Natural killer cell (primary cell): ENCODE data around the gene TMEM181. TPM values are rescaled to one million over a fixed set of nuclear protein-coding genes. Genes with fewer than 3 reads are reported as not detected.
A peak's percentile ranks its signal among the peaks of the same experiment; 100 is the strongest.

Experiments
- ATAC-seq, 3 donors: fragments of 150-1000 bp in 2 of 3; fragments of 200-7000 bp in 1 of 3; cut with Tn5 transposase; 1 replicate in 1 of 3; 2 replicates in 2 of 3; pipeline ENCODE4 v1.10.0; 2021; ENCODE audit warnings: mild to moderate bottlenecking in 2 of 3, moderate library complexity in 2 of 3
- DNase-seq, 2 donors: peaks; one replicate each; pipeline versions ENCODE4 v3.0.0 to v3.0.0-alpha.2; 2013 to 2021; ENCODE audit warnings: mixed read lengths in 1 of 2
- H3K27ac ChIP-seq: one replicate; pipeline ENCODE4 v1.5.1; 2013; ENCODE audit warnings: mild to moderate bottlenecking, low read length
- H3K27me3 ChIP-seq: one replicate; pipeline ENCODE4 v1.6.1; 2013; ENCODE audit warnings: low read length; ENCODE audit not compliant: control insufficient read depth, insufficient read depth
- H3K36me3 ChIP-seq: one replicate; pipeline ENCODE4 v1.6.1; 2013; ENCODE audit warnings: low read length; ENCODE audit not compliant: control insufficient read depth, insufficient read depth
- H3K4me1 ChIP-seq: one replicate; pipeline ENCODE4 v1.6.1; 2013; ENCODE audit warnings: low read length; ENCODE audit not compliant: control insufficient read depth, insufficient read depth
- H3K4me3 ChIP-seq: one replicate; pipeline ENCODE4 v1.5.1; 2013; ENCODE audit warnings: low read length
- H3K9me3 ChIP-seq: one replicate; pipeline ENCODE4 v1.6.1; 2013; ENCODE audit warnings: low read length; ENCODE audit not compliant: control insufficient read depth, insufficient read depth
- H3K27ac Mint-ChIP-seq, 2 donors: one replicate each; pipeline ENCODE4 v1.8.0; 2022; ENCODE audit warnings: mild to moderate bottlenecking in 2 of 2, mixed read lengths in 2 of 2, moderate library complexity in 1 of 2
- H3K27me3 Mint-ChIP-seq, 2 donors: one replicate each; pipeline ENCODE4 v1.8.0; 2022; ENCODE audit warnings: low read depth in 2 of 2, mixed read lengths in 2 of 2
- H3K36me3 Mint-ChIP-seq: one replicate; pipeline ENCODE4 v1.8.0; 2022; ENCODE audit warnings: mixed read lengths
- H3K4me1 Mint-ChIP-seq, 2 donors: one replicate each; pipeline ENCODE4 v1.8.0; 2022; ENCODE audit warnings: mixed read lengths in 2 of 2
- H3K4me3 Mint-ChIP-seq: one replicate; pipeline ENCODE4 v1.8.0; 2022; ENCODE audit warnings: mild to moderate bottlenecking, moderate library complexity, mixed read lengths
- H3K9me3 Mint-ChIP-seq, 2 donors: one replicate each; pipeline ENCODE4 v1.8.0; 2022; ENCODE audit warnings: mixed read lengths in 2 of 2
- WGBS: methylation state at CpG from one replicate; pipeline ENCODE4 v1.1.7; 2013; ENCODE audit warnings: missing lambda C conversion rate; ENCODE audit not compliant: insufficient coverage; 5-methylcytosine and 5-hydroxymethylcytosine counted together
- intact Hi-C: fragments of 100-400 bp; cut with micrococcal nuclease; formaldehyde crosslinking; loops from one replicate; pipeline ENCODE4 v1.14.2; 2022
- total RNA-seq, 4 donors: library from RNA; stranded (reverse); fragments of 120-200 nt in 1 of 4; gene quantifications; one replicate each; pipeline versions ENCODE4 v1.2.3 to v1.2.4, GENCODE V29; 2013 to 2022
- TF ChIP-seq, protein P1 (sequence below): fragments of 200-600 bp; IDR thresholded peaks from one replicate; pipeline ENCODE4 v1.8.0; 2022; ENCODE audit warnings: antibody characterized with exemption

The TMEM181 gene
- total RNA-seq, 3 donors from 2014 or later (not counting 1 experiment from before 2014, with no cell fraction given), result 44.8 to 60.9 (median 45.0) TPM

GRCh38 chr6:158665332-158665731 is 105.4 kb downstream of the TMEM181 start:
- H3K9me3 Mint-ChIP-seq, result no peaks in the 10 kb centered on the region
- peaks cover 23 to 24% of the 10 kb centered on the region in 2 donors for H3K4me1 Mint-ChIP-seq
- Histone ChIP-seq H3K9me3 (no peaks in the 10 kb centered on the region), H3K4me3 (no peak overlapping the region), H3K27ac (no peak overlapping the region), H3K36me3 (peaks cover 71% of the 10 kb centered on the region), H3K4me1 (peaks cover 31% of the 10 kb centered on the region), H3K27me3 (no peaks in the 10 kb centered on the region)
- TF ChIP-seq, protein P1, sequence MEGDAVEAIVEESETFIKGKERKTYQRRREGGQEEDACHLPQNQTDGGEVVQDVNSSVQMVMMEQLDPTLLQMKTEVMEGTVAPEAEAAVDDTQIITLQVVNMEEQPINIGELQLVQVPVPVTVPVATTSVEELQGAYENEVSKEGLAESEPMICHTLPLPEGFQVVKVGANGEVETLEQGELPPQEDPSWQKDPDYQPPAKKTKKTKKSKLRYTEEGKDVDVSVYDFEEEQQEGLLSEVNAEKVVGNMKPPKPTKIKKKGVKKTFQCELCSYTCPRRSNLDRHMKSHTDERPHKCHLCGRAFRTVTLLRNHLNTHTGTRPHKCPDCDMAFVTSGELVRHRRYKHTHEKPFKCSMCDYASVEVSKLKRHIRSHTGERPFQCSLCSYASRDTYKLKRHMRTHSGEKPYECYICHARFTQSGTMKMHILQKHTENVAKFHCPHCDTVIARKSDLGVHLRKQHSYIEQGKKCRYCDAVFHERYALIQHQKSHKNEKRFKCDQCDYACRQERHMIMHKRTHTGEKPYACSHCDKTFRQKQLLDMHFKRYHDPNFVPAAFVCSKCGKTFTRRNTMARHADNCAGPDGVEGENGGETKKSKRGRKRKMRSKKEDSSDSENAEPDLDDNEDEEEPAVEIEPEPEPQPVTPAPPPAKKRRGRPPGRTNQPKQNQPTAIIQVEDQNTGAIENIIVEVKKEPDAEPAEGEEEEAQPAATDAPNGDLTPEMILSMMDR, result no peak
- peaks cover 10% of the 10 kb centered on the region for H3K36me3 Mint-ChIP-seq
- intact Hi-C loops, result no loop called here
- 97% methylated on average over 18 of the region's 18 CpGs for WGBS
- H3K27ac Mint-ChIP-seq, result no peak overlapping the region
- H3K4me3 Mint-ChIP-seq, result no peak overlapping the region
- ATAC-seq (no peak), DNase-seq (no peak)
- H3K27me3 Mint-ChIP-seq, result no peaks in the 10 kb centered on the region

GRCh38 chr6:158666628-158667359 is 106.9 kb downstream of the TMEM181 start:
- Histone ChIP-seq H3K27ac (peak overlapping the region; percentile 3), H3K27me3 (no peaks in the 10 kb centered on the region), H3K4me3 (no peak overlapping the region), H3K4me1 (peaks cover 21% of the 10 kb centered on the region), H3K9me3 (no peaks in the 10 kb centered on the region), H3K36me3 (peaks cover 63% of the 10 kb centered on the region)
- Mint-ChIP-seq H3K27ac (peak overlapping the region; percentile 34 to 66), H3K27me3 (no peaks in the 10 kb centered on the region), H3K4me3 (no peak overlapping the region), H3K4me1 (peaks cover 16 to 17% of the 10 kb centered on the region in 2 donors), H3K9me3 (no peaks in the 10 kb centered on the region), H3K36me3 (peaks cover 10% of the 10 kb centered on the region)
- intact Hi-C loops, result no loop called here
- ATAC-seq (peak in 2 of 3 donors; percentile 34 to 71), DNase-seq (no peak)
- TF ChIP-seq, protein P1, result no peak
- 68% methylated on average over 13 of the region's 14 CpGs for WGBS

GRCh38 chr6:158667360-158667981 is 107.6 kb downstream of the TMEM181 start:
- Mint-ChIP-seq H3K4me1 (peaks cover 16 to 17% of the 10 kb centered on the region in 2 donors), H3K4me3 (no peak overlapping the region), H3K36me3 (peaks cover 7% of the 10 kb centered on the region), H3K9me3 (no peaks in the 10 kb centered on the region), H3K27me3 (no peaks in the 10 kb centered on the region), H3K27ac (peak overlapping the region; percentile 34 to 66)
- DNase-seq, result no peak
- TF ChIP-seq, protein P1, result no peak
- WGBS, result 75% methylated on average over 8 of the region's 8 CpGs
- no peak overlapping the region for H3K4me3 ChIP-seq
- peak overlapping the region; percentile 28 for H3K27ac ChIP-seq
- H3K27me3 ChIP-seq, result no peaks in the 10 kb centered on the region
- H3K4me1 ChIP-seq, result peaks cover 21% of the 10 kb centered on the region
- intact Hi-C loops, result no loop called here
- peaks cover 56% of the 10 kb centered on the region for H3K36me3 ChIP-seq
- no peak for ATAC-seq
- H3K9me3 ChIP-seq, result no peaks in the 10 kb centered on the region
